H9 (cell line): Measurements from ENCODE around the gene SFXN2. TPM values are rescaled to one million over a fixed set of nuclear protein-coding genes. Genes with fewer than 3 reads are reported as not detected.

Experiments used
- DNase-seq: peaks from one replicate; pipeline ENCODE4 v3.0.0-alpha.2; 2017
- H2AFZ ChIP-seq: one replicate; pipeline ENCODE4 v1.6.1; 2013; ENCODE audit warnings: mild to moderate bottlenecking, low read length, control low read depth, moderate library complexity
- H2AK5ac ChIP-seq: 2 replicates; pipeline ENCODE4 v1.6.1; 2013; ENCODE audit warnings: low read length, control low read depth, mixed read lengths; ENCODE audit not compliant: insufficient read length
- H2BK120ac ChIP-seq: one replicate; pipeline ENCODE4 v1.6.1; 2013; ENCODE audit warnings: low read depth, mild to moderate bottlenecking, low read length, control low read depth, inconsistent platforms; ENCODE audit not compliant: poor library complexity, severe bottlenecking
- H2BK12ac ChIP-seq: 2 replicates; pipeline ENCODE4 v1.6.1; 2013; ENCODE audit warnings: low read length, control low read depth, mixed read lengths, low read depth; ENCODE audit not compliant: insufficient read length
- H2BK15ac ChIP-seq: 2 replicates; pipeline ENCODE4 v1.6.1; 2013; ENCODE audit warnings: low read depth, low read length, control low read depth
- H2BK20ac ChIP-seq: one replicate; pipeline ENCODE4 v1.6.1; 2013; ENCODE audit warnings: low read depth, mild to moderate bottlenecking, low read length, control low read depth, inconsistent platforms; ENCODE audit not compliant: poor library complexity, severe bottlenecking
- H2BK5ac ChIP-seq: 2 replicates; pipeline ENCODE4 v1.6.1; 2013; ENCODE audit warnings: low read length, control low read depth, mixed read lengths; ENCODE audit not compliant: insufficient read length
- H3K14ac ChIP-seq: 2 replicates; pipeline ENCODE4 v1.6.1; 2013; ENCODE audit warnings: low read length, control low read depth; ENCODE audit not compliant: insufficient read depth
- H3K18ac ChIP-seq: 2 replicates; pipeline ENCODE4 v1.6.1; 2013; ENCODE audit warnings: low read depth, mild to moderate bottlenecking, mixed read lengths, low read length, control low read depth; ENCODE audit not compliant: insufficient read length
- H3K23ac ChIP-seq: 2 replicates; pipeline ENCODE4 v1.6.1; 2013; ENCODE audit warnings: low read length, control low read depth, mixed read lengths, low read depth; ENCODE audit not compliant: insufficient read length
- H3K23me2 ChIP-seq: 2 replicates; pipeline ENCODE4 v1.6.1; 2013; ENCODE audit warnings: low read depth, mild to moderate bottlenecking, mixed read lengths, low read length, control low read depth; ENCODE audit not compliant: insufficient read length, poor library complexity, severe bottlenecking
- H3K27ac ChIP-seq: 2 replicates; pipeline ENCODE4 v1.5.1; 2013; ENCODE audit warnings: low read length, control low read depth, mixed read lengths, low read depth; ENCODE audit not compliant: insufficient read length
- H3K27me3 ChIP-seq: 2 replicates; pipeline ENCODE4 v1.6.1; 2013; ENCODE audit warnings: low read length, control low read depth, inconsistent platforms; ENCODE audit not compliant: insufficient read depth
- H3K4ac ChIP-seq: 2 replicates; pipeline ENCODE4 v1.6.1; 2013; ENCODE audit warnings: low read depth, mild to moderate bottlenecking, control low read depth, inconsistent platforms, low read length, moderate library complexity
- H3K4me1 ChIP-seq: 2 replicates; pipeline ENCODE4 v1.6.1; 2013; ENCODE audit warnings: low read length, control low read depth, inconsistent platforms; ENCODE audit not compliant: insufficient read depth
- H3K4me2 ChIP-seq: 2 replicates; pipeline ENCODE4 v1.6.1; 2013; ENCODE audit warnings: low read length, control low read depth, mixed read lengths; ENCODE audit not compliant: insufficient read length, insufficient read depth
- H3K56ac ChIP-seq: 2 replicates; pipeline ENCODE4 v1.6.1; 2013; ENCODE audit warnings: low read depth, mild to moderate bottlenecking, mixed read lengths, low read length, control low read depth; ENCODE audit not compliant: insufficient read length
- H3K79me1 ChIP-seq: 2 replicates; pipeline ENCODE4 v1.6.1; 2013; ENCODE audit warnings: low read depth, mild to moderate bottlenecking, moderate library complexity, low read length, control low read depth, inconsistent platforms; ENCODE audit not compliant: insufficient read depth, poor library complexity, severe bottlenecking
- H3K79me2 ChIP-seq: 2 replicates; pipeline ENCODE4 v1.6.1; 2013; ENCODE audit warnings: low read length, control low read depth, inconsistent platforms; ENCODE audit not compliant: insufficient read depth
- H3K9ac ChIP-seq: 2 replicates; pipeline ENCODE4 v1.6.1; 2013; ENCODE audit warnings: low read length, control low read depth, mixed read lengths; ENCODE audit not compliant: insufficient read length; ENCODE audit errors: extremely low read depth
- H3K9me3 ChIP-seq: one replicate; pipeline ENCODE4 v1.6.1; 2013; ENCODE audit warnings: low read depth, low read length, inconsistent platforms; ENCODE audit not compliant: control insufficient read depth
- H3T11ph ChIP-seq: one replicate; pipeline ENCODE4 v1.6.1; 2013; ENCODE audit warnings: mild to moderate bottlenecking, low read length, control low read depth, inconsistent platforms
- H4K20me1 ChIP-seq: one replicate; pipeline ENCODE4 v1.6.1; 2013; ENCODE audit not compliant: control insufficient read depth, insufficient read length, insufficient read depth
- H4K5ac ChIP-seq: 2 replicates; pipeline ENCODE4 v1.6.1; 2013; ENCODE audit warnings: low read depth, mild to moderate bottlenecking, mixed read lengths, low read length, control low read depth; ENCODE audit not compliant: insufficient read length
- H4K8ac ChIP-seq: replicated peaks from 2 replicates; pipeline ENCODE4 v1.6.1; 2013; ENCODE audit warnings: low read length, control low read depth, mixed read lengths, low read depth; ENCODE audit not compliant: insufficient read length
- H4K91ac ChIP-seq: 2 replicates; pipeline ENCODE4 v1.6.1; 2013; ENCODE audit warnings: low read depth, mild to moderate bottlenecking, moderate library complexity, mixed read lengths, low read length, control low read depth; ENCODE audit not compliant: insufficient read length
- H3K27ac Mint-ChIP-seq, 3 experiments: 2 replicates in 2 of 3; 3 replicates in 1 of 3; pipeline ENCODE4 v1.8.0; 2020 to 2021; ENCODE audit warnings: mixed read lengths in 3 of 3, mild to moderate bottlenecking in 1 of 3, moderate library complexity in 1 of 3
- H3K27me3 Mint-ChIP-seq: 2 replicates; pipeline ENCODE4 v1.8.0; 2021; ENCODE audit warnings: low read depth, mild to moderate bottlenecking, moderate library complexity, mixed read lengths
- H3K36me3 Mint-ChIP-seq, 3 experiments: 2 replicates in 2 of 3; 3 replicates in 1 of 3; pipeline ENCODE4 v1.8.0; 2020 to 2021; ENCODE audit warnings: low read depth in 3 of 3, mixed read lengths in 3 of 3; ENCODE audit not compliant: insufficient read depth in 1 of 3
- H3K4me1 Mint-ChIP-seq, 2 experiments: 2 replicates each; pipeline ENCODE4 v1.8.0; 2020; ENCODE audit warnings: mixed read lengths in 2 of 2
- H3K4me3 Mint-ChIP-seq, 2 experiments: 2 replicates in 1 of 2; 3 replicates in 1 of 2; pipeline ENCODE4 v1.8.0; 2020 to 2021; ENCODE audit warnings: mild to moderate bottlenecking in 2 of 2, mixed read lengths in 2 of 2, moderate library complexity in 1 of 2
- H3K9me3 Mint-ChIP-seq, 2 experiments: 2 replicates in 1 of 2; 3 replicates in 1 of 2; pipeline ENCODE4 v1.8.0; 2020; ENCODE audit warnings: mild to moderate bottlenecking in 2 of 2, mixed read lengths in 2 of 2, moderate library complexity in 1 of 2
- WGBS: extraction: QIAGEN DNeasy Blood & Tissue Kit; methylation state at CpG from one replicate; pipeline ENCODE4 v1.1.7; 2013; ENCODE audit warnings: missing lambda C conversion rate, low lambda C conversion rate, mixed read lengths; ENCODE audit not compliant: insufficient read length; ENCODE audit errors: extremely low coverage; 5-methylcytosine and 5-hydroxymethylcytosine counted together
- total RNA-seq: library from RNA; stranded (reverse); gene quantifications from 2 replicates; pipeline ENCODE4 v1.2.1, GENCODE V29; 2021
- TF ChIP-seq, protein P1 (sequence below): fragments of 200-600 bp; sonication (generic); conservative IDR thresholded peaks from 3 replicates; pipeline ENCODE4 v1.8.0; 2021; ENCODE audit warnings: antibody characterized with exemption, mild to moderate bottlenecking

Gene SFXN2
- total RNA-seq, 1 experiment from 2014 or later, result 34.7 TPM

GRCh38 chr10:102735065-102735562 is 20.7 kb downstream of the SFXN2 start:
- Histone ChIP-seq H3T11ph (no peak overlapping the region), H3K4ac (no peak overlapping the region), H3K27me3 (no peaks in the 10 kb centered on the region), H3K9ac (no peak overlapping the region), H3K4me1 (0 out of 2 replicates have a peak, but pooled peaks cover 3% of the 10 kb centered on the region), H2BK5ac (no peak overlapping the region), H2BK120ac (no peak overlapping the region), H2BK15ac (no peak overlapping the region), H3K4me2 (no peak overlapping the region), H2AK5ac (no peak overlapping the region), H3K23me2 (no peaks in the 10 kb centered on the region), H3K18ac (no peak overlapping the region), H3K14ac (no peak overlapping the region), H3K79me1 (no peaks in the 10 kb centered on the region), H2BK12ac (no peak overlapping the region), H2BK20ac (no peak overlapping the region), H3K23ac (no peak overlapping the region), H3K79me2 (no peaks in the 10 kb centered on the region), H3K9me3 (no peaks in the 10 kb centered on the region), H4K8ac (no peak overlapping the region), H3K27ac (no peak overlapping the region), H3K56ac (no peak overlapping the region), H4K5ac (no peak overlapping the region), H4K91ac (no peak overlapping the region), H2AFZ (no peak overlapping the region), H4K20me1 (no peaks in the 10 kb centered on the region)
- Mint-ChIP-seq H3K9me3 (no peaks in the 10 kb centered on the region), H3K36me3 (peaks cover 34 to 61% (median 50%) of the 10 kb centered on the region in 3 experiments; a peak in 6 of 7 replicates), H3K4me3 (no peak overlapping the region; a peak in 1 of 5 replicates), H3K27me3 (no peaks in the 10 kb centered on the region), H3K4me1 (peaks cover 9 to 17% of the 10 kb centered on the region in 2 experiments), H3K27ac (peak overlapping the region; percentile 41 to 84 (median 43); a peak in 4 of 7 replicates)
- TF ChIP-seq, protein P1, sequence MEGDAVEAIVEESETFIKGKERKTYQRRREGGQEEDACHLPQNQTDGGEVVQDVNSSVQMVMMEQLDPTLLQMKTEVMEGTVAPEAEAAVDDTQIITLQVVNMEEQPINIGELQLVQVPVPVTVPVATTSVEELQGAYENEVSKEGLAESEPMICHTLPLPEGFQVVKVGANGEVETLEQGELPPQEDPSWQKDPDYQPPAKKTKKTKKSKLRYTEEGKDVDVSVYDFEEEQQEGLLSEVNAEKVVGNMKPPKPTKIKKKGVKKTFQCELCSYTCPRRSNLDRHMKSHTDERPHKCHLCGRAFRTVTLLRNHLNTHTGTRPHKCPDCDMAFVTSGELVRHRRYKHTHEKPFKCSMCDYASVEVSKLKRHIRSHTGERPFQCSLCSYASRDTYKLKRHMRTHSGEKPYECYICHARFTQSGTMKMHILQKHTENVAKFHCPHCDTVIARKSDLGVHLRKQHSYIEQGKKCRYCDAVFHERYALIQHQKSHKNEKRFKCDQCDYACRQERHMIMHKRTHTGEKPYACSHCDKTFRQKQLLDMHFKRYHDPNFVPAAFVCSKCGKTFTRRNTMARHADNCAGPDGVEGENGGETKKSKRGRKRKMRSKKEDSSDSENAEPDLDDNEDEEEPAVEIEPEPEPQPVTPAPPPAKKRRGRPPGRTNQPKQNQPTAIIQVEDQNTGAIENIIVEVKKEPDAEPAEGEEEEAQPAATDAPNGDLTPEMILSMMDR, result no peak
- WGBS, result no CpG with 5 or more reads among the region's 9 CpGs
- DNase-seq, result peak; percentile 78
